Stimulated activated CD8-positive, alpha-beta memory T cell treated with anti-CD3 and anti-CD28 coated beads, Interleukin-4, amount 100 ng/mL, for 48 hours (primary cell): Measurements from ENCODE around the gene HECTD3.
"Not testable (repeated sequence)": the region's sequence is repeated elsewhere in the genome, so short reads cannot be mapped to it uniquely, and the experiment has no call there.

Experiments
- DNase-seq: peaks from one replicate; pipeline ENCODE4 v3.0.0-alpha.2; 2020

HECTD3 gene

DNA sequence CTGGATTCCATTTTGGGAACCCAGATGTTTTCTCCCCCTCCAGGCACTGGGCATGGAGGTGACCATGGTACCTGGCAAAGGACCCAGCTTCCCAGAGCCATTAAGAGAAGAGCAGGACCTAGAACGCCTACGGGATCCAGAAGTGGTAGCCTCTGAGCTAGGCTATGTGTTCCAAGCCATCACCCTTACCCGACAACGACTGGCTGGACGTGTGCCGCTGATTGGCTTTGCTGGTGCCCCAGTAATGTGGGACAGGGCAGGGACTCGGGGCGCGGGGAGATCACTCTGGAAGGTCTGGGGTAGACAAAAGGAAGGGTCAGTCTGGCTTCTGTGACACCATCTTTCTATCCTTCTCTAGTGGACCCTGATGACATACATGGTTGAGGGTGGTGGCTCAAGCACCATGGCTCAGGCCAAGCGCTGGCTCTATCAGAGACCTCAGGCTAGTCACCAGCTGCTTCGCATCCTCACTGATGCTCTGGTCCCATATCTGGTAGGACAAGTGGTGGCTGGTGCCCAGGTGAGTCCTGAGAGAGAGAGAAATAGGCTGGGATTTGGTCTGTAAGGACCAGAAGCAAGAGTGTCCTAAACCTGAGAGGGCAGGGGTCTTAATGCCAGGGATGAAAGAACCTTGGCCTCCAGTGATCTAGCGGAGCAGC lies 2.6 kb upstream of the HECTD3 start:
- peak; percentile 24 for DNase-seq

DNA sequence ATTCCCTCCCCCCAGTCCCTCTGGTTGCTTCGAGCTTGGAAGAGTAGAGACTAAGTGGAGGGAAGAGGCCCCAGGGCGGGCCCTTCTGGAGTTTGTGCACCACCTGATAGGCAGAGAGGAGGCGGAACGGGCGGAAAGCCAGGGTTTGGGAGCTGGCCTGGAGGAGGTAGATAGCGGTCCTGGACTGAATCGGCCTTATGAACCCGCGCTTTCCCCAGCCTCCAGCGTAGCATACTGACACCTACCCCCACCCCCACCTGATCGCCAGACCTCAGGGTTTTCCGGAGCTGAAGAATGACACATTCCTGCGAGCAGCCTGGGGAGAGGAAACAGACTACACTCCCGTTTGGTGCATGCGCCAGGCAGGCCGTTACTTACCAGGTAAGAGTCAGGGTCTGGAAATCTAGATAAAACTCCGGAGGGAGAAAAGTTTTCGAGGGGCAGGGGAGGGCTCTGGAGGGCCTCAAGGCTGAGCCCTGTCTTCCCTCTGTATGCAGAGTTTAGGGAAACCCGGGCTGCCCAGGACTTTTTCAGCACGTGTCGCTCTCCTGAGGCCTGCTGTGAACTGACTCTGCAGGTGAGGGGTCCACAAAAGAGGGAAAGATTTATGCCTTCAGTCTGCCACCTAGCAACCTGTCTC lies 1.6 kb upstream of the HECTD3 start:
- DNase-seq, result peak; percentile 65

DNA sequence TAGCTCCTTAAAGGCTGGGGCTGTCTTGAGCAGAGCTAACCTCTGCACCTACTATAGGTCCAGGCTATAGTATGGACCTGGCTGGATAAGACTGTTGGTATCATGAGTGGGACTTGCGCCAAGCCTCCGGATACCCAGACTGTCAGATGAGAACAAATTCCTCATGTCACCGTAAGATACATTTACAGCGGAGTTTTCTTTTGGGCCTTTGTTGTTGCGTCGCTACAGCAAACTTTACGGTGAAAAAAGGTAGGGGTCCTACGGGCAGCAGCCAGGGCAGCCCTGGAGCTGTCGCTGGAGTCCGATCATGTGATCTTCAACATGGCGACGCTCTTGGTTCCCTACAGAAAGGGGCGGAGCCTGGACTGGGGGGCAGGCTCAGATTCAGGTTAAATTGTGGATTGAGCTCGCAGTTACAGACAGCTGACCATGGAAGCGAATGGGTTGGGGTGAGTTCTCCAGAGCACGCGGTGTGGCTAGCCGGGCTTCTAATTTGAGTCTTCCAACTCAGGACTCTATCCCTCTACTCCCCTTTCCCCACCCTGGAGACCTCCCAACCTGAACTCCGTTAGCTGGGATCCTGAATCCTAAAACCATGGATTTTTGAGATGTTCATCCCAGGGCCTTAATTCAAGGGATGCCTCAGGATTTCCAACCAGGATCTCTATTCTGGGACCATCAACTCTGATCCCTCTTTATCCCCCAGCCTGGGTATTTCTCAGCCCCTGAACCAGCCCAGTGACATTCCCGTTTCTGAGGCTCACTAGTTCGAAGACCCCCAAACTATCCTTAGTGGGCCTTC lies 914 bp upstream of the HECTD3 start, which contains the start of gene UROD:
Gene UROD, plus strand, starts transcription at position 418 of the 802 bp plus-strand sequence. Its CDS starts 12 bp downstream, at position 430.
- DNase-seq, result peak; percentile 93

DNA sequence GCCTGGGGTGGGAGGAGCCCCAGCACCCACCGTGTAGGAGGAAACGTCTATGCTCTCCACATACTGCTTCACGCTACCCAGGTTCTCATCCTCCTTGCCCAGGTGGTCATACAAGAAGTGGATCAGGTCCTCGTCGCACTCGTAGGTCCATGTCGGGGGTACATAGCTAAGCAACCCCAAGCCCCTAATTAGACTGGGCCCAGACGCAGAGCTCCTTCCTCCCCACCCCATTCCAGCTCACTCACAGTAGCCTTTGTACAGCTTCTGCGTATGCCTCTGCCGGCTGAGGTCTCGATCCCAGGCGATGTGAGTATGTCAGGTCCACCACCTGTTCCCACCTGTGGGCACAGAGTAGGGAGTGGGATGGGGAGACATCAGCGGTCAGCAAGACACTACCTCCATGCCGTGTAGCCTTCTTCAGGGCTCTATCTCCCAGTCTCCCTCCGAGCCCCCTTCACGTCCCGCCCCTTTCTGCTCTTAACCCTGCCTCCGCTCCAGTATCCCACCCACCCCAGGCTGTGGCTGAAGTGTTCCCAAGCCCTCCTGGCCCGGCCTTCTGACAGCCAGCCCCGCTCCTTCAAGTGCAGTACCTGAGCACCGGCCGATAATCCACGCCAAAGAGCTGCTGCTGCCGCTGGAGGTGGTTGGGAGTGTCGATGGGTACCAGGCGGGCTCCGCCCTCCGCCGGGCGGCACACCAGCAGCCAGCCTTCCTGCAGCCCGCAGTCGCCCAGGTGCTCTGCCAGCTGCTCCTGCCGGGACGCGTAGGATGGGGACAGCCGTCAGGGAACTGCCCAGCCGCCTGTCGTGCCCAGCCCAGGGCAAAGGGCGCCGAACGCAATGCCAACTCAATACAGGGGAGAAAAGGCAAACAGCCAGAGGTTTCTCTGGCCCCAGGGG lies 919 bp downstream of the HECTD3 start:
- DNase-seq, result peak; percentile 39

DNA sequence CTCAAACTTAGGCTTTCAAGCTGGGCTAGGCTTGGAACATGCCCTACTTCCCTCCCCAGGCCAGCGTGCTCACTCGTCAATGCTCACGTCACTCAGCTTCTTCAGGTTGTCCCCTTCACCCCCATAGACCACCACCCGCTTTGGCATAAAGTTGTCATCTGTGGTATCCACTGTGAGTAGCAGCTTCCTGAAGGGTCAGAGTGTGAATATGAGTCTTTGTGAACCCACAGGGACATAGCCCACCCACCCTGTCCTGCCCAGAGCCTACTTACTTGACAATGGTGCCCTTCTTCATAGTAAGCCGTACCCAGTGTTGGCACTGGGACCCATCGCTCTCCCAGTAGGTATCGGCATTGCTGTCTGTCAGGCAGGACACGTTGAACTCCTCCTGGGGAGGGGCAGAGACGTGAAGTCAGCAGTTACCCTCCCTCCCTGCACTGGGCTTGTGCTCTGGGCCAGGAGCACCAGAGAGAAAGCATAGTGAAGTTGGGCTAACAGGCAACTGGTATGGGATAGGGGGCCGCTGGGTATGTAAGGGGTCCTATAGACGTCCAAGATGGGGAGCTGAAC lies 1.7 kb downstream of the HECTD3 start:
- DNase-seq, result peak; percentile 18

DNA sequence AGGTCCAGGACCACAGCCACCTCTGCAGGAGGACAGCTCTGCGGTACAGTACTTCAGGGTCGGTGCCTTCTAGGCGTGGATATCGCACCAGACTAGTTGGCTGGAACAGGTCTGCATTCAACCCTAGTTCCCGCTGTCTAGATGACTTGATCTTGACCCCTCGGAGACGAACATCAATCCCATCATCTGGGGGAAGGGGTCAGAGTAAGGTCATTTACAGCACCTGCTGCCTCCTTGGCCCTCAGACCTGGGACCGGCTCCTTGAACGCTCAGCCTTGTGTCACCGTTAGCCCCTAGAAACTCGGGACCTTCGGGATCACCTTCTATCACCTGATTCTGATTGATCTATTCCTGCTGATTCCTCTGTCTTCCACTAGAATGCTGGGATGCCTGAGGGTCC lies 2.6 kb downstream of the HECTD3 start:
- DNase-seq, result peak; percentile 20

DNA sequence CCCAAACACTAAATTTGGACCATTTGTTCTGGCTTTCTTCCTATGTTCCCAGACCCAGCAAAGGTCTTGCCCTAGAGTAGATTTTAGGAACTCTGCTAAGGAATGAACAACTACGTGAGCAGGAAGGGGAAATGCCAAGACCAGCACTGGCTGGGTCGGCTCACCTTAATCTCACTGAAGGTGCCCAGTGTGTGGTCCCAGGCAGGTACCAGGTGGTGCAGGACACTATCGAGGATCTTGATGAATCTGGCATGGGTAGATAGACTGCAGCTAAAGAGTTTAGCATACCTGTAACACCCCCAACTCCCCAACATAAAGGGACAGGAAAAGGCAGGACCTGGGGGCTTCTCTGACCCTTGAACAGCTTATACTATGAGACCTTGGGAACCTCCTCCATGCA lies 3.0 kb downstream of the HECTD3 start:
- DNase-seq, result no peak

DNA sequence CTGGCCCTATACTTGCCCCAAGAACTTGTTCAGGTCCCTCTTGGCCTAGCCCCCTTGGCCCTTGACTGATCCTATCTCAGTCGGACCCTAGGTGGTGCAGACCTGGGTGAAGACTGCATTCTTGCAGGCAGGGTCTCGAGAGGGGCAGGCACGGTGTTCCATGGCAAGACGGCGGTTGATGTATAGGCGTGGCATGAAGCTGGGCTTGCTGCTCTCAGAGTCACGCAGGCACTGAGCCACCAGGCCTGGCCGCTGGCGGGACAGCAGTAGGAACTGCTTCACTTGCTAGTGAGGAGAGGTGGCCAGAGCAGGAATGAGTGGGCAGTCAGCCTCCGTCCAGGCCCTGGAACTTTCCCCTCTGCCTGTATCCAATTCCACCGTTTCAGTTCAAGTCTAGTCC lies 3.8 kb downstream of the HECTD3 start:
- DNase-seq, result peak; percentile 11

DNA sequence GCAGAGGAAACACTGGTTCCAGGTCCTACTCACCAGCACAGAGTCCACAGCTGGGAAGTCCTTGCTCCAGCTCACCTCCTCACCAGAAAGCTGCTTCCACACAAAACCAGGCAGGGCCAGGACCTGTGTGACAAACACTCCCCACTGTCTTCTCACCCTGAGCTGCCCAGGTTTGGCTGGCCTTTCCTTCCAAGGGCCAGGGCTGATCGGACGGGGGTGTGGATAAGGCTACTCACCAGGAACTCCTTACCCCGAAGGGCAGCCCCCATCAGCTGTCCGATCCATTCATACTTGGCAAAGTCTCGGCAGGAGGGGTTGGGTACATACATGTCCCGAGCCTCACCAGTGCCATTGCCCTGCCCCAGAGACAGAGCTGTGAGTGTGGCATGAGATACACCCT lies 5.4 kb downstream of the HECTD3 start:
- DNase-seq, result peak; percentile 10

DNA sequence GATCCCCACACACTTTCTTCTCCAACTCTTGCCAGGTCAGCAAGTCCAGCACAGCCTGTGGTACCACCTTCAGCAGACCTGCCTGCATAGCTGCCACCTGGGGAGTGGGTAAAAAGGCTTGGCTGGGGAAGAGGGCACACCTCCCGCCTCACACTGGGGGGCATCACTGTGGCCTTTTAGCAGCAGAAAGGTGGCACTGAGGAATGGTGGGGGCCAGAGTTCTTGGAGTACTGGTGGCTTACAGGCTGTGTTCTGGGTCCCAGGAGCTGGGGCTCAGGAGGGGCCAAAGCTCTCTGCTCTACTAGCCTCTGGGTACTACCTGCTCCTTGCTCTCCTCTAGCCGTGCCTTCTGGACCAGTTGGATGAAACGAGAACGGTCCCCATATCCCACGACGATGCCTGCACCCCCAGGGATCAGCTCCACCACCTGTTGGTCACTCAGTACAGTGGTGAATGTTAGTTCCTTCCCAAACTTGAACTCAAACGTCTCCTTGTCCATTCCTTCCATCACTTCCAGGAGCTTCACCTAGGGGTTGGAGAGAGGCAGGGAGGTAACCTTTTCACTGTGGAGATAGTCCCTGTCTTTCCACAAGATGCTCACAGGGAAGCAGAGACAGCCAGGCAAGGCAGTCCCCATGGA lies 6.7 kb downstream of the HECTD3 start:
- peak; percentile 17 for DNase-seq

DNA sequence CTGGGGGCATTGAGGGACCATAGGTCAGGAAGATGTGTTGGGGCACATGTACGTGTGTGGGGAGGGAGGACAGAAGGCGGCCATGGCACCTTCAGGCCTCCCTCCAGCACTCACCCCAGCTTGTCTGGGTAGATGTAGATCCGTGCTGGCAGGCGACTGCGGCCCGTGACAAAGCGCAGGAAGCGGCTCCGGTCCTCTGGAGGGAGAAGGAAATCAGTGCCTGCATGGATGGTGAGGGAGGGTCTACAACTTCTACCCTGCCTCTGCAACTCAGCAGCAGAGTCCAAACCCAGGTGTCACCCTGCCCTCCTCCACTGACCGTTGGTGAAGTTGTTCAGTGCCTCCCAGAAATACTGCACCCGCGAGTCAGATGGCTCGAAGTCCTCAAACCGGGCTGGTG lies 7.4 kb downstream of the HECTD3 start:
- DNase-seq, result no peak

DNA sequence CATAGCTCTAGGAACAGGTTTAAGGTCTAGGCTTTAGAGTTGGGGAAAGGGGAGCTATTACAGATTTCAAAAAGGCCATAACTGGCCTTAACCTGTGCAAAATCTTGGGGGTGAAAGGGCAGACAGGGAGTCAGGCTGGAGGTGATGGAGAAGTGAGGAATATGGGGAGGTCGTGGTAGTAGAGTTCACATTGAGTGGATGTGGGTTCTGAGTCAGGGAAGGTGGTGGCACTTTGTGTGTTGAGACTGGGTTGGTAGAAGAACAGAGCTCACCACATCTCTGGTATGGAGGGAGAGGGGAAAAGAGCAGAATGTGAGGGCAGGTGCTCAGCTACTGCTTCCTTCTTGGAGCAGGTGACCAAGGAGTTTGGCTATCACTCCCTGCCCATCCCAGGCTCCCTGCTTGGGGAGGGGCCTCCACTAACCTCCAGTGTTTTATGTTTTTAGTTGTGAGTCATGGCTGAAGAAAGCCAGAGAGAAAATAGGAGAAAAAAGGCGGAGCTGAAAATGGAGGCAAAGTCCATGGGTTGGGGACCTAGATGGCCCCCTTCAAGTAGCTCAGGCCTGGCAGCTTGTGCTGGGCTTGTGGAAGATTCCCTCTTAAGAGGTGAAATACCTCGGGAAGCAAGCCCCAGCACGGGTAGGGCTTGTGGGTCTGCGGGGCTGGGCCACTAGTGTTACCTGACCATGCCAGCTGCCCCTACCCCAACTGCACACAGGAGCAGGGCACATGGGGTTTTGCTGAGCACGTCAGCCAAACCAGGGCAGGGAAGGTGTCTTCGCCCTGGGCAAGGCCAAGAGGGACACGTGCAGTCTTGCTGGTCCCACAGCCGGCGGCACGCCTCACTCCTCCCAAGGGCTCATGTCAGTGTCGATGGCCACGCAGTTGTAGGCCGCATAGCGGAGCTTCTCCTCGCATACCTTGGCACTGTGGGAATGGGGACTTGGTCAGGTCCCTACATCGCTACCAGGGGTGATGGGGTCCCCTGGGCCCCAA lies 8.2 kb downstream of the HECTD3 start:
- no peak for DNase-seq

DNA sequence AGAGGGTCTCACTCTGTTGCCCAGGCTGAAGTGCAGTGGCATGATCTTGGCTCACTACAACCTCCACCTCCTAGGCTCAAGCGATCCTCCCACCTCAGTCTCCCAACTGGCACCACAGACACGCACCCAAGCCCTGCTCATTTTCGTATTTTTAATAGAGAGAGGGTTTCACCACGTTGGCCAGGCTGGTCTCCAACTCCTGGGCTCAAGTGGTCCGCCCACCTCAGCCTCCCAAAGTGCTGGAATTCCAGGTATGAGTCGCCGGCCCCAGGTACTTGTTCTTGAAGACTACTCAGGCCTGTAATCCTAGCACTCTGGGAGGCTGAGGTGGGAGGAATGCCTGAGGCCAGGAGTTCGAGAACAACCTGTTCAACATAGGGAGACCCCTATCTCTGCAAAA lies 9.5 kb downstream of the HECTD3 start:
- DNase-seq, result not testable (repeated sequence)

DNA sequence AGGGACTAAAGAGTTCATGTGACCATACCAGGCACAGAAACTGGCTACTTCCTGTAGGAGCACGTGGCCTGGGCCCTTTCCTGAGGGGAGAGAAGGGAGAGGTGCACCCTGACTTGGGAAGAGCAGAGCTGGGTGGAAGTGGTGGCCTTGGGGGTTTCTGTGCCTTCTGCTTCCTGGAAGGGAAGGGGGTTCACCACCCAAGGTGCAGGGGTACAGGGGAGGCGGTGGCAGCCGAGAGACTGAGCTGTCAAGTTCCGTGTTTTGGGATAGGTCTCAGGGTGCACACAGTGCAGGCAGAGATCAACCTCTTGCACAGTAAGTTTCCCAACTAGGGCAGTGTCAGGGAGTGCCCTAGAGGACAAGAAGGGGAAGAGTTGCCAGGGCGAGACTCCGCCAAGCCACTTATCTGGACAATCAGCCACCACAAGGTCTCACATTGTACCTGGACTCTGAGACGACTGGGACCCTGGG lies 10.1 kb downstream of the HECTD3 start:
- no peak for DNase-seq

DNA sequence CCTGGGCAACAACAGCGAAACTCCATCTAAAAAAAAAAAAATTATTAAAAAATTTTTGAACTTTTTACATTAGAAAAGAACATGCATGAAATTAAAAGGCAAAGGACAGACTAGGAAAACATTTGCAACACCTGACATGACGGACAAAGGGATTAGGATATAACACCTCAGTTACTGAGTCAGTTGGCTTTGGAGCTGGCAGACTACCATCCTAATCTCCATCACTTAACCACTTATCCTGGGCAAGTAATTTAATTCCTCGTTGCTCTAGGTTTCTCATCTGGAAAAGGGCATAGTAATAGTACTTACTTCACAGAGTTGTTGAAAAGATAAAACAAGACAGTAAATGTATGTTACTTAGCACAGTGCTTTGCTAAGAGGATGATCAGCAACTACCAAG lies 11.9 kb downstream of the HECTD3 start:
- no peak for DNase-seq

DNA sequence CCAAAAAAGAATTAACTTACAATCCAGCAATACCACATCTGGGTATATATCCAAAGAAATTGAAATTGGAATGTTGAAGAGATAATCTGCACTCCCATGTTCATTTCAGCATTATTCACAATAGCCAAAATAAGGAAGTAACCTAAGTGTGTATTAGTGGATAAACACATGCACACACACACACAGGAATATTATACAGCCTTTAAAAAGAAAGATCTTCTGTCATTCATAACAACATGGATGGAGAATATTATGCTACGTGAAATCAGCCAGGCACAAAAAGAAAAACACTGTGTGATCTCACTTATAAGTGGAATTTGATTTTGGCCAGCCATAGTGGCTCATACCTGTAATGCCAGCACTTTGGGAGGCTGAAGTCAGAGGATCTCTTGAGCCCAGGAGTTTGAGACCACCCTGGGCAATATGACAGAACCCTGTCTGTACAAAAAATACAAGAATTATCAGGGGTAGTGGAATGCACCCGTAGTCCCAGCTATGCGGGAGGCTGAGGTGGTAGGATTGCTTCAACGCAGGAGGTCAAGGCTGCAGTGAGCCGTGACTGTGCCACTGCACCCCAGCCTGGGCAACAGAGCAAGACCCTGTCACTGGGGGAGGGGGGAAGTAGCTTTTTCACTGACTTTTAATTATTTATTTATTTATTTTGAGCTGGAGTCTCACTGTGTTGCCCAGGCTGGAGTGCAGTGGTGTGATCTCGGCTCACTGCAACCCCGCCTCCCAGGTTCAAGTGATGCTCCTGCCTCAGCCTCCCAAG lies 15.5 kb downstream of the HECTD3 start:
- DNase-seq, result no peak

DNA sequence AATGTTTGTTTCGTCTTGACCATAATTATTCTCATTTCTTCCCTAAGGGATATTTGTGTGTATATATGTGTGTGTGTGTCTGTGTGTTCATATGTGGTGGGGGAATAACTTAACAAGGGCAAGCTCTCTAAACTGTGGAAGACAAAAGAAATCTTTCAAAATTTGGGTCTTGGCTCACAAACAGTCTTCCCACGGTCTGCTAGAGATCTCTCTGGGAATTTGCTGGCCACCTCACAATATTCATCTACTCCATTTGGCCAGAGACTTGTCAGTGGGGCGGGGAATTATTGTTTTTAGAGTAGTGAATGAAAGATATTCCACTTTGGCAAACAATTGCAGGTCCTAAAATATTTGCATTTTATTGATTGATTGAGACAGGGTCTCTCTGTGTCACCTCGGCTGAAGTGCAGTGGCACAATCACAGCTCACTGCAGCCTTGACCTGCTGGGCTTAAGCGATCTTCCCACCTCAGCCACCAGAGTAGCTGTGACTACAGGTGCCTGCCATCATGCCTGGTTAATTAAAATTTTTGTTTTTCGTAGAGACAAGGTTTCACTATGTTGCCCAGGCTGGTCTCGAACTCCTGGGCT lies 16.7 kb downstream of the HECTD3 start:
- DNase-seq, result no peak

DNA sequence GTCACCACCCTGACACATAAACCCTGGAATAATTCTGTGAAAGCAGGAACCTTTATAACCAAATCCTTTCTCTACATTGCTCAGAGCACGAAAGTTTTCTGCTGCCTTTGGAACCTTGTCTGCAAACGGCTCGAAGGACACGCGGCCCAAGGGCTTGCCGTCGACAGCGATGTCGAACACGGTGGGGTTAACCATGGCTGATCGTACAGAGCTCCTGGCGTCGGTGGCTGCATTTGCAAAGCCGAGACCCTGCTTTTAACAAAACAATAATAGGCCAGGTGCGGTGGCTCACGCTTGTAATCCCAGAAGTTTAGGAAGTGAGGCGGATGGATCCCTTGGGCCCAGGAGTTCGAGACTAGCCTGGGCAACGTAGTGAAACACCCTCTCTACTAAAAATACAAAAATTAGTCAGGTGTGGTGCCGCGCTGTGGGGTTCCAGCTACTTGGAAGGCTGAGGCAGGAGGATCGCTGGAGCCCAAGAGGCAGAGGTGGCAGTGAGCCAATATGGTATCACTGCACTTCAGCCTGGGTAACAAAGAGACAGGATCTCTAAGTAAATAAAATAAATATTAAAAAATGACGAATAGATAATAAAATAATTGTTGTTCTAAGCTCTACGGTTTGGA lies 22.5 kb downstream of the HECTD3 start:
- no peak for DNase-seq
